GM21786 (cell line): ENCODE data around the gene LIAS.
A peak's percentile ranks its signal among the peaks of the same experiment; 100 is the strongest.
"Not testable (repeated sequence)": the region's sequence is repeated elsewhere in the genome, so short reads cannot be mapped to it uniquely, and the experiment has no call there.

Source experiments
- ATAC-seq: cut with Tn5 transposase; IDR thresholded peaks from one replicate; pipeline ENCODE4 v1.9.1; 2021; ENCODE audit not compliant: unreplicated experiment

LIAS gene

DNA sequence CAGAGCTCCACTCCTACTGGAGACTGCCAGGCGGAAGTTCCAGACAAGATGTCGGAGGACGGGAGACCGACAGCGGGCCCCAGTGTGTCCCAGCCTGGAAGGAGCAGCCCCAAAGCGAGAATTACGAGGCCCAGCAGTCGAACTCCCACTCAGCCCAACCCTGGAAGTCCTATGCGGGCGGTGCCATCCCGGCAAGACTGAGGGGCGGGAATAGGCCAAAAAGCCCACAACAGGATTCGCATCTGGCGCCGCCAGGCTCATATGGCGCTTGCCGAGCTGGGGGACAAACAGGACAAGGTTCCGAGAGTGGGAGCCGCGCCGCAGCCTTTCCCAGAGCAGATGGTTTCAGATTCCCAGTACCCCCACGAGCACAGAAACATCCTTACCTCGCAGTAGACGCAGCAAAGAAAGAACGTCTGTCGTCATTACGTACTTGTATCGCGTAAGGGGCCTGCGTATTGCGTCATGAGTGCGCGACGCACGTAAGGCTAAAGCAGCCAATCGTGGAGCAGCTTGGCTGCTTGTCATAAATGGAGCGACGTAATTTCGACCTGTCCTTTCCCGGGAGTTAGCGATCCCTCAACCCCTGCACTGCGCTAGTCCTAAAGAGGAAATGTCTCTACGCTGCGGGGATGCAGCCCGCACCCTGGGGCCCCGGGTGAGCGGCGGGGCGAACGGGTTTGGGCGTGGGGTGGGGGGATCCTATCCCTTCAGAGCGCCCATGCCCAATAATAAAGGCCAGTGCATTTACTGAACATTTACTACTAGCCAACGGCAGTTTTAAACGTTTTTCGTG lies at the start of gene LIAS, which contains the start of gene RPL9:
Gene LIAS (plus strand): TSS at position 552 of the 796 bp plus-strand sequence. CDS start 62 bp downstream, at position 614.
Gene RPL9 (minus strand): TSS at position 418 of the 796 bp plus-strand sequence. CDS start 483 bp downstream, outside the sequence.
- ATAC-seq, result peak; percentile 85

DNA sequence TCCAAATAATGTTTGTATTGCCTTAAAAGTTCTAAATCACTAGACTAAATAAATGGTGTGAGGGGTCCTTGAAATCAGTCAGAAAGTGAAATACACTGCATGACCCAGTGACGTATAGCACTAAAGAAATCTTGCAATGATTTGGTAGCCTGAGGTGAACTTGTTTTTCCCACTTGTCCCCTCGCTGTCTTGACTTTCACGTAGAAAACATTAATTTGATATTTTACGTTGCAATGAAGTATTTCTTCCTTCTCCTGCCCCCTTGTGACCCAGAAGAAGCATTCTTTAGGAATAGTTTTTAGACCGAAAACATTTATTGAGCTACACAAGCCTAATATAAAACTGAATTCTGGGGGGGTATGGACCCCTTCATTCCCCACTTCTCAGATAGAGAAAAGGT lies 48.4 kb upstream of the LIAS start:
- ATAC-seq, result no peak

DNA sequence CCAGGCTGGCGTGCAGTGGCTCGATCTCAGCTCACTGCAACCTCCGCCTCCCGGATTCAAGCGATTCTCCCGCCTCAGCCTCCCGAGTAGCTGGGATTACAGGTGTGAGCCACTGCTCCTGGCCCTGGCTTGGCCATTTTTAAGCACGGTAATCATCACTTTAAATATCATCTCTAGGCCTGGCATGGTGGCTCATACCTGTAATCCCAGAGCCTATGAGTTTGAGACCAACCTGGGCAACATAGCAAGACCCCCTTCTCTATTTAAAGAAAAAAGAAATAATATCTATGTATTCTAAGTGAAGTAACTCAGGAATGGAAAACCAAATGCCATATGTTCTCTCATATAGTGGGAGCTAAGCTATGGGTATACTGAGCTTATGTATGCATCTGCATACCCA lies 47.3 kb upstream of the LIAS start:
- ATAC-seq, result not testable (repeated sequence)

DNA sequence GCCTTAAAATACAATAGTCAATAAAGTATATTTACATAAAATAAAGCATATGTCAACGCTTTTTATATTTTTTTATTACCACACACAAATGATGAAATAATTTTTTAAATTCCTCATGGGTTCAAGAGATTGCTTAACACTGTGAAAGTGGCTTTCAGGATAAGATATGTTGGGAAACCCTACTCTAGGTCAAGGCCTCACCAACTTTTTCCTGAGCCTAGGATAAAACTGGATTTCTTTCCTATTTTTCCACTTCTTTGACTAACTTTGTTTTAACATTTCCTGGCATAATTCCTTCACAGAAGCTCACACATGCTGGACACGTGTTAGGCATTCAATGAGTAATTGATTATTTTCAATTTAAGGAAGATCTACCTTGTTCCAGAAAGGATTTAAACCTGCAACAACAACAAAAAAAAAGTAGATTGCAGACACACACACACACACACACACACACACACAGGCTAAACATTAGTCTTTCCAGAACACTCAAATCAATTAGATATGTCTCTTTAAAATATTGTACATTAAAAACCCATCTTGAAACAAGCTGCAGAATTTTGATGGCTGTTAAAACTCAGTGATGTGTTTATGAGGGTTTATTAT lies 43.1 kb upstream of the LIAS start:
- no peak for ATAC-seq

DNA sequence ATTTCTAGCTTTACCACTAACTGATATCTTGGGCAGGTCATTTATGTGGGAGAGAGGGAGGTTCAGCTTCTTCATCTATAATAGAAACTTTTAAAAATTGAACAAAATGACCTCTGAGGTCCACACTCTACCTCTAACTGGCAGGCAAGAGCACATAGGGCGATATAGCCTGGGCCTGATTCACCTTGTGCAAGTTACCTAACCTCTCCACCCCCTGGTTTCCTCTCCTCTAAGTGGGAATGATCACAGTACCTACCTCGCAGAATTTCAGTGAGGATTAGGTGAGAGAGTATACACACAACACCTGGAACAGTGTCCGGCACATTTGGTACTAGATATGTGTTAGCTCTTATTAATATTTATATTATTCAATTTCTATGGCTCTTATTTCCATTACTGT lies 36.6 kb upstream of the LIAS start:
- no peak for ATAC-seq

DNA sequence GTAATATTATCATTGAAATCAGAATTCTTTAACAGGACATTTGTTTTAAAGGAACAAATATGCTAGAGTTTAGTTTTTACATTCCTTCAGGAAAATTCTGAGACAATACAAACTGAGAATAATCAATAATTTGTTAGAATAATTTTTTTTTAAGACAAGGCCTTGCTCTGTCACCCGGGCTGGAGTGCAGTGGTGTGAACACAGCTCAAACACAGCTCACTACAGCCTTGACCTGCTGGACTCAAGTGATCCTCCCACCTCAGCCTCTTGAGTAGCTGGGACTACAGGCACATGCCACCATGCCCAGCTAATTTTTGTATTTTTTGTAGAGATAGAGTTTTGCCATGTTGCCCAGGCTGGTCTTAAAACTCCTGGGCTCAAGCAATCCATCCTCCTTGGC lies 33.6 kb upstream of the LIAS start:
- not testable (repeated sequence) for ATAC-seq

DNA sequence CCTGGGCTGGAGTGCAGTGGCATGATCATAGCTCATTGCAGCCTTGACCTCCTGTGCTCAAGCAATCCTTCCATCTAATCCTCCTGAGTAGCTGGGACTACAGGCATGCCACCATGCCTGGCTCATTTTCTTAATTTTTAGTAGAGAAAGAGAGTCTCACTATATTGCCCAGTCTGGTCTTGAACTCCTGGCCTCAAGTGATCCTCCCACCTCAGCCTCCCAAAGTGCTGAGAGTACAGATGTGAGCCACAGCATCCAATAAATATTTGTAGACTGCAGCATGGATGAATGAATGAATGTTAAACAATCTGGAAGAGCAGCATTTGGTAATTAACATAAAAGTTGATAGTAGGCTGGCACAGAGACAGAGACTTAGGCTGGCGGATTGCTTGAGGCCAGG lies 32.1 kb upstream of the LIAS start:
- ATAC-seq, result no peak

DNA sequence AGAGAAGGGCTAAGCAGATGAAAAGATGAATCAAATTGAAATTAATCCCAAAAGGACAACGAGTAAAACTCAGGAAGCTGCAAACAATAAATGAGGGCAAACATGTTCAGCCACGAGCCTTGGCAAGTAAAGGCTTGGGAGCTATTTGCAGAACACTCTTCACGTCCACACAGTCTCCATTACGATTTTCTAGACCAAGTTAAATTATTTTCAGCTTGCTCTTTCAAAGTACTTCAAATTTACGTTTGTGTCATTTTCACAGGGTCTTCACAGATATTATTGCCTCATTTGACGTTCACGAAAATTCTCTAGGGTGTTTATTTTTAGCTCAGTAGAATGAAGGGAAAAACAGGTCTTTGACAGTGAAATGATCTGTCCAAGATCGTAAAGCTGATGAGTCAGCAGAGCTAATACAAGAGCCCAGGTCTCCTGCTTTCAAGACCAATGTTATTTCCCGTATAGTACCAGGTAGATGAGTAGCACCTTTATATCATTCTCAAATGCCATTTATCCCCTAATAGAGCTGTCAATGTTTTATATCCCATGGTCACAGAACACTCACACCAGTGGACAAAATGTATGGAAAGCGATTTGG lies 31.2 kb upstream of the LIAS start:
- no peak for ATAC-seq

DNA sequence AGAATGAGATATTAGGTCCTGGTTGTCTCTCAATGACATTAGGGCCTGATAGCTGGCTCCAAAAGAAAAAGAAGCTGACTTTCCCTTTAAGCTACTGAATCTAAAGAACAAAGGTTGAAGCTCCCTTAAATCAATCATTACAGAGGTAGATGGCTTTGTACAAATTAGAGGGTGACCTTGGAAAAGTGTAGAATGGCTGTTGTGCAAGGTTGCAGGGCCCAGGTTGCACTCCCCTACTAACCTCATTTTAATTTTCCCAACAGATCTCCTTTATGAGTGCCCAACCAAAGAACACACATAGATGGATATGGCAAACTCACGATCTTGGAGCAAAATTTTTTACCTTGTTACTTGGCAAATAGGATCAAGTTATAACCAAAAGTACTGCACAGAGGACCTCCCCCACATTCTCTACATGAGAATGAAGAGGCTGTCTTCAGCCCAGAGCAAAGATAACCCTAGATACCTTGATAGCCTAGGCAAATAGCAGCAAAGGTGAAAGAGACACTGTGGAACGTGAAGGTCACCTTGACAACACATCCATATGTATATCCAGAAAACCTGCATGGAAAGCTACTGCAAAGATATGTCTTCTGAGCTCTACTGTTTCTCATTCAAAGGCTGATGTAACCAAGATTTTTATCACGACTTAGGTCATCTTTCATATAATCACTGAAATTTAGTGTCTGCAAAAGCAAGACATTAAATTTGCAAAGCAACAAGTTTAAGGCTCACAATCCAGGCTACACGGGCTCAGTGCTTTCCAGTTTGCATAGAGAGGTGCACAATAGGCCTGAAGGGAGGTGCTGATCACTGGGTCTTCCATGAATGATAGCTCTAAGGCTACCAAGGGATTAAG lies 29.2 kb upstream of the LIAS start:
- ATAC-seq, result no peak

DNA sequence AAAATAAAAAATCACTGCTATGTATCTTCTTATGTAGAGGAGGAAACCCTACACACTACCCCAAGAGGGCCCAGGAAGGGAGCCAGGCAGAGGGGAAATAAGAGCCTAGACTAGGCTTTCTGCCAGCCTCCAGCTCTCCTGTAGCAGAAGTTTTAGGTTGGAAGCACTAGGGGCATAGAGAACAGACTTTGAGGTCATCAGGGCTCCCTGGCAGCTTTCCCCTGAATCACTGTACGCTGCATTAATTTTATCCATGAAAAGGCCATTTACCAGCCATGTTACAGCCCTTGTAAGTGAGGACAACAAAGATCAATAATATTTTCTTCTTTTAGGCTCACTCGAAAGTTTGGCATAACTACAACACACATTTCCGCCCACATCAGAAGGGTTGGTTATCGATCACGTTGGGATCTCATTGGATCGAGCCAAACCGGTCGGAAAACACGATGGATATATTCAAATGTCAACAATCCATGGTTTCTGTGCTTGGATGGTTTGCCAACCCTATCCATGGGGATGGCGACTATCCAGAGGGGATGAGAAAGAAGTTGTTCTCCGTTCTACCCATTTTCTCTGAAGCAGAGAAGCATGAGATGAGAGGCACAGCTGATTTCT lies 24.9 kb upstream of the LIAS start:
- ATAC-seq, result no peak

DNA sequence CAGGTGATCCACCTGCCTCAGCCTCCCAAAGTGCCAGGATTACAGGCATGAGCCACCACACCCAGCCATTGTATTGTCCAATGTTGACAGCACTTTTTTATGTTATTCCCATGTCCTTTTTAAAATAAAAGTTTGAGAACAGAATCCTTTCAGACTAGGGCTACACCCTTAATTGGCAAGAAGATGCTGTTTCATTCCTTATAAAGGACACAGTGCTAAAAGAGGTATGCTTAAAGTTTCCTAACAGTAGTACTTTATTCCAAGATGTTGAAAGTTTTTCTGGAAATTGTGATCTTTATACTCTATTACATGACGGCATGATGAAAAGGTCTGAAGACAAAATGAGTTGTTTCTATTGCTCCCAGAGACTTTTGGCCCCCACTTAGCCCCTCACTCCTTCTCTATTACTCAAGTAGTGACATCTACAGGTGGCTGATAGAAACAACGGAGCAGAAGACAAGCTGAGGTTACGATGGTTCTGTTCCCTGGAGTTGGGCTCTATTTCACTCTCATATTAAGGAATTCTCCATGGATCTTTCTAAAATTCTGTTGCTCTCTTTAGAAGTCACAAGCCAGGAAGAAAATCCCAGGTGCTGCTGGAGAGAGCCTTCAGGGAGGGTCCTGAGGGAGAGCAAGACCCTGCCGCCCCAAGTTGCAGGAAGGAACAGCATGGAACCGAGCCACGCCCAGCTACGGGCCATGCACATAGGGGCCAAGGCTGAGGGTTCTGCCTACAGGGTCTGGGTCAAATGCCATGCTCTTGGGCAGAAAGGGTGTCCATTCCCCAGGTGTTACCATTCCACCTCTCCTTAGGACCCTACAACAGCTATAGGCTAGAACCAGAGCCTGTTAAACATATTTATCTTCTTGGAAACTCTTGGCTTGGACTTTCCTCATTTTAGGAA lies 22.9 kb upstream of the LIAS start:
- no peak for ATAC-seq

DNA sequence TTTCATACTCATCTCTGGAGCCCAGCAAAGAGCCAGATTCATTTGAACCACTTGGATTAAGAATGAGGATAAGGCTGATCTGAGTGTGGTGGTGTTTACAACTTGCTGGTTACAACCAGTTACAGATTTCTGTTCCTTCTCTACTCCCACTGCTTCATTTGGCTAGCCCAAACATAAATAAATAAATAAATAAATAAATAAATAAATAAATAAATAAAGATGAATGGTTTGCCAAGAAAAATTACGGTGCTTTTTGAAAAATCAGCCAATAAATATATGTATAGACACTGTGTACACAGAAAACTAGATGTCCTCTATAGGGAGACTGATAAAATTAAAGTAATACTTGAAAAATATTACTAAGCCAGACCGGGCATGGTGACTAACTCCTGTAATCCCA lies 17.3 kb upstream of the LIAS start:
- ATAC-seq, result no peak

DNA sequence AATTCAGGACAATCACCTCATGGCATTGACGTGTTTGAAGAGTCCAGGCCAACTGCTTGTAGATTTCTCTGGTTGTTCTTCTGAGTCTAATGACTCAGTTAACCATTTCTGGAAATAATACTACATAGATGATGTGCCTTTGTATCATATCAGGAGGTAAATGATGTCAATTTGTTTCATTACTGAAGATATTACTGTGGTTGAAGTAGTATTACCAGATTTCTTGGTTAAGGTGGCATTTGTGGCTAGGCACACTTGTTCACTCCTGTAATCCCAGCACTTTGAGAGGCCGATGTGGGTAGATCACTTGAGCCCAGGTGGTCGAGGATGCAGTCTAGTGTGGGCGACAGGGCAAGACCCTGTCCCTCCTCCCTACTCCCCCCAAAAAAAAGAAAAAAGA lies 15.9 kb upstream of the LIAS start:
- ATAC-seq, result no peak

DNA sequence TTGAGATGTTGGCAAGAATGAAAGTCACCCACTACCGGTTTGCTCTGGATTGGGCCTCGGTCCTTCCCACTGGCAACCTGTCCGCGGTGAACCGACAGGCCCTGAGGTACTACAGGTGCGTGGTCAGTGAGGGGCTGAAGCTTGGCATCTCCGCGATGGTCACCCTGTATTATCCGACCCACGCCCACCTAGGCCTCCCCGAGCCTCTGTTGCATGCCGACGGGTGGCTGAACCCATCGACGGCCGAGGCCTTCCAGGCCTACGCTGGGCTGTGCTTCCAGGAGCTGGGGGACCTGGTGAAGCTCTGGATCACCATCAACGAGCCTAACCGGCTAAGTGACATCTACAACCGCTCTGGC lies 12.4 kb upstream of the LIAS start:
- ATAC-seq, result no peak

DNA sequence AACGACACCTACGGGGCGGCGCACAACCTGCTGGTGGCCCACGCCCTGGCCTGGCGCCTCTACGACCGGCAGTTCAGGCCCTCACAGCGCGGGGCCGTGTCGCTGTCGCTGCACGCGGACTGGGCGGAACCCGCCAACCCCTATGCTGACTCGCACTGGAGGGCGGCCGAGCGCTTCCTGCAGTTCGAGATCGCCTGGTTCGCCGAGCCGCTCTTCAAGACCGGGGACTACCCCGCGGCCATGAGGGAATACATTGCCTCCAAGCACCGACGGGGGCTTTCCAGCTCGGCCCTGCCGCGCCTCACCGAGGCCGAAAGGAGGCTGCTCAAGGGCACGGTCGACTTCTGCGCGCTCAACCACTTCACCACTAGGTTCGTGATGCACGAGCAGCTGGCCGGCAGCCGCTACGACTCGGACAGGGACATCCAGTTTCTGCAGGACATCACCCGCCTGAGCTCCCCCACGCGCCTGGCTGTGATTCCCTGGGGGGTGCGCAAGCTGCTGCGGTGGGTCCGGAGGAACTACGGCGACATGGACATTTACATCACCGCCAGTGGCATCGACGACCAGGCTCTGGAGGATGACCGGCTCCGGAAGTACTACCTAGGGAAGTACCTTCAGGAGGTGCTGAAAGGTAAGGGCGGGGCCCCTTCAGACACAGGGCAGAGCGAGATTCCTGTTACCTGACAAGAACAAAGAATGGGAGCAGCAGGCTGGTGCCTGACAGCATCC lies 11.8 kb upstream of the LIAS start:
- peak; percentile 88 for ATAC-seq

DNA sequence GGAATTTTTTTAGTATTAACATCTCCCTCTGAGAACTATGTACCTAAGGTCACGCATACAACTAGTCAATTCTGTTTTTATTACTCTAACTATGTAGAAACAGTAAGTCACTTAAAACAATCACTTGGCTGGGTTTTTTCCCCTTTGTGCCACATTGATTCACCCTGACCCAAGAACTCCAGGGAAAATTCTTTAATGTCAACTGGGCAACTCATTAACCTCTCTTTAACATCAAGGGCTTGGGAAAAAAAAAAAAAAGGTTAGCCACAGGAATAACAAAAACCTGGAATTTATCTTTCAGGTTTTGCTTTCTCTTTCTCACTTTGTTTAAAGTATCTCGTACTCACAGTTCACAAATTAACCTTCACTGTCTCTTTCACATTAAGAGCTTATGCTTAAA lies 8.2 kb upstream of the LIAS start:
- ATAC-seq, result no peak

DNA sequence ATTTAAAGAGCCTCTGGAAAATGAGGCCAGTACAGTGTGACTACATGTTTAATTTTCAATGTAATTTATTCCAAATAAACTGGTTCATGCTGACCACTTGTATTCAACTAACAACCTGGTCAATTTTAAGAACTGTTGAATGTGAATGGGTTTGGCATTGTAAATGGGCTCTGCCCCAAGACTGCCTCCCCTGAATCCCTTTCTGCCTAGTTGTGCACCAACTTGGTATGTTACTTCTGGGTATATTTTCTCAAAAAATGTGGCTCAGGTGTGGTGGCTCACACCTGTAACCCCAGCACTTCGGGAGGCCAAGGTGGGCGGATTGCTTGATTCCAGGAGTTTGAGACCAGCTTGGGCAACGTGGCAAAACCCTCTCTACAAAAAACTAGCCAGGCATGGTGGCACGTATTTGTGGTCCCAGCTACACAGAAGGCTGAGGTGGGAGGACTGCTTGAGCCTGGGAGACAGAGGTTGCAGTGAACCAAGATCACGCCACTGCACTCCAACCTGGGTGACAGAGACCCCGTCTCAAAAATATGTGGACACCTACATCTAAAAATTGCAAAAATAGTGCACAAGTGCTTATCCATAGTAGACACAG lies 7.3 kb upstream of the LIAS start:
- ATAC-seq, result no peak

DNA sequence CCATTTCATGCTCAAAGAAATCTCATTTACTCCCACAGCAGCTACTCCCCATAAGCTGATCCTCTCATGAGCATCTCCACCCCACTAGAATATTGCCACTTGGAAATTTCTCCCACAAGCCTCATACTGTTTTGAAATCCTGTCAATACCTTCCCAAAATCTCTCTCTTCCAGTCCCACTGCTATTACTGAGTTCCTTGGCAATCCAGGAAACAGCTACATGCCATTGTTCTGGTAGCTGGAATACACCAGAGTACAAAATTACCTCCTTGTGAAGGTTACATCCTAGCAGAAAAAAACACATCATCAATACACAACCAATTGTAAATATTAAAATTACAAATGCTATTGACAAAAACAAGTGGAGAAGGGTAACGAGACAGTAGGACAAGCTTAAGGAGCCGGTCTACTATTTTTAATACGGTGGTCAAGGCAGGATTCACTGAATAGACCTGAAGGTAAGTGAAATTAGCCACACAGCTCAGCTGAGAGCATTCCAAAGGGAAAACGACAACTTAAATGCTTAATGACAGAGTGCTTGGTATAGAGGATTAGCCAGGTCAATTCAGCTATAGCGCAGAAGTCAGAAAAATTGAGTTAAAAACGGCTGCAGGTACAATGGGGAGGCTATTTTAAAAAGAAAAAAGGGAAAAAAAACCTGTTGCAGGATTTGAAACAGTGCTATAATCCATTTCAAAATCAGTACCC lies 6.5 kb upstream of the LIAS start:
- ATAC-seq, result no peak
